Measurements from ENCODE around the gene DCLRE1C. TPM values are rescaled to one million over a fixed set of nuclear protein-coding genes. Genes with fewer than 3 reads are reported as not detected.
"Not testable (repeated sequence)": the region's sequence is repeated elsewhere in the genome, so short reads cannot be mapped to it uniquely, and the experiment has no call there.

Gene DCLRE1C
- total RNA-seq, 4 donors from 2014 or later = 14.9 to 19.2 (median 17.2) TPM

DNA sequence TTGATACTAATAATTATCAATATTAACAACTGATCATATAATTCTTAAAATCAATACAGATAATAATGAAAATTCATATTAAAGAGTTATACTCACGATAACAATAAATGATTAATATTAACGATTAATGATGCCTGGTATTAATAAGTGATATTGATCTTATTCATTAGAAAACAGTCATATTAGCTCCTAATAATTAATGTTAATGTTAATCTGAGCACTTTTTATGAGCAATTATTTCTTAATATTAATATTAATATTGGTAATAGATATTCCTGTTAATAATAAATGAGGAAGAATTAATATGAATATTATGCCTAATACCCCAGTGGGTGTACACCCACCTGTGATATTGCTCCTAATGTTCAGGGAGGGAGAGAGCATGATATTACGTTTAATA is 28.8 kb upstream of the DCLRE1C start:
- H3K36me3 ChIP-seq = no peaks in the 10 kb centered on the region
- intact Hi-C loops (cut with DNase I) = no loop called here
- no peaks in the 10 kb centered on the region for H3K4me1 ChIP-seq
- H3K27me3 ChIP-seq = no peaks in the 10 kb centered on the region
- no peak overlapping the region for H3K27ac ChIP-seq
- WGBS, 2 donors = 92% methylated on average over 3 of the region's 3 CpGs
- no peaks in the 10 kb centered on the region for H3K9me3 ChIP-seq
- TF ChIP-seq, protein P1, sequence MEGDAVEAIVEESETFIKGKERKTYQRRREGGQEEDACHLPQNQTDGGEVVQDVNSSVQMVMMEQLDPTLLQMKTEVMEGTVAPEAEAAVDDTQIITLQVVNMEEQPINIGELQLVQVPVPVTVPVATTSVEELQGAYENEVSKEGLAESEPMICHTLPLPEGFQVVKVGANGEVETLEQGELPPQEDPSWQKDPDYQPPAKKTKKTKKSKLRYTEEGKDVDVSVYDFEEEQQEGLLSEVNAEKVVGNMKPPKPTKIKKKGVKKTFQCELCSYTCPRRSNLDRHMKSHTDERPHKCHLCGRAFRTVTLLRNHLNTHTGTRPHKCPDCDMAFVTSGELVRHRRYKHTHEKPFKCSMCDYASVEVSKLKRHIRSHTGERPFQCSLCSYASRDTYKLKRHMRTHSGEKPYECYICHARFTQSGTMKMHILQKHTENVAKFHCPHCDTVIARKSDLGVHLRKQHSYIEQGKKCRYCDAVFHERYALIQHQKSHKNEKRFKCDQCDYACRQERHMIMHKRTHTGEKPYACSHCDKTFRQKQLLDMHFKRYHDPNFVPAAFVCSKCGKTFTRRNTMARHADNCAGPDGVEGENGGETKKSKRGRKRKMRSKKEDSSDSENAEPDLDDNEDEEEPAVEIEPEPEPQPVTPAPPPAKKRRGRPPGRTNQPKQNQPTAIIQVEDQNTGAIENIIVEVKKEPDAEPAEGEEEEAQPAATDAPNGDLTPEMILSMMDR (IDR thresholded peaks at IDR 0.05) = no peak
- no peak for TF ChIP-seq POLR2A (IDR thresholded peaks at IDR 0.05)
- no peak overlapping the region for H3K4me3 ChIP-seq (replicated peaks in 1 of 3)
- no peak for DNase-seq

DNA sequence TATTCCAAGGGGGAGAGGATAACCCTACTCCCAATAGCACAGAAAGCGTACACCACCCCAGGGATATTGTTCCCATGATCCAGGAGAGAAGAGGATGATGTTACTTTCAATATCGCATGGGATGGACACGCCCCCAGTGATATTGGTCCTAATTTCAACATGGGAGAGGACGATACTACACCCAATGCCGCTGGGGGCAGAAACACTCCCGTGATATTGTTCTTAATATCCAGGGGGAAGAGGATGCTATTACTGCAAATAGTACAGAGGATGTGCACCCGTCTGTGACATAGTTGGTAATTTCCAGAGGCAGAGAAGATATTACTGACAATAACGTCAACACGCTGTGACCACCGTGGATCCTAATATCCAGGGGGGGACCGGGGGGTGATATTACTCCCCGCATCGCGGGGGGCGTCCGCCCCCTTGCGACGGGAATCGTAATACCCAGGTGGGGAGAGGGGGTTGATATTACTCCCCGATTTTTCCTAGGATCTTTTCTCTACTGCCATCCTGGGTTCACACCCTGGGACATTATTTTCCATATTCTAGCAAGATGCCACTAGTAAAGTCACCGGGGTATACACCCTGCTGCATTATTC is 21.9 kb upstream of the DCLRE1C start:
- 27% methylated on average over 21 of the region's 21 CpGs for WGBS, 2 donors
- TF ChIP-seq, protein P1 (IDR thresholded peaks at IDR 0.05) = no peak
- no peak for TF ChIP-seq POLR2A (IDR thresholded peaks at IDR 0.05)

DNA sequence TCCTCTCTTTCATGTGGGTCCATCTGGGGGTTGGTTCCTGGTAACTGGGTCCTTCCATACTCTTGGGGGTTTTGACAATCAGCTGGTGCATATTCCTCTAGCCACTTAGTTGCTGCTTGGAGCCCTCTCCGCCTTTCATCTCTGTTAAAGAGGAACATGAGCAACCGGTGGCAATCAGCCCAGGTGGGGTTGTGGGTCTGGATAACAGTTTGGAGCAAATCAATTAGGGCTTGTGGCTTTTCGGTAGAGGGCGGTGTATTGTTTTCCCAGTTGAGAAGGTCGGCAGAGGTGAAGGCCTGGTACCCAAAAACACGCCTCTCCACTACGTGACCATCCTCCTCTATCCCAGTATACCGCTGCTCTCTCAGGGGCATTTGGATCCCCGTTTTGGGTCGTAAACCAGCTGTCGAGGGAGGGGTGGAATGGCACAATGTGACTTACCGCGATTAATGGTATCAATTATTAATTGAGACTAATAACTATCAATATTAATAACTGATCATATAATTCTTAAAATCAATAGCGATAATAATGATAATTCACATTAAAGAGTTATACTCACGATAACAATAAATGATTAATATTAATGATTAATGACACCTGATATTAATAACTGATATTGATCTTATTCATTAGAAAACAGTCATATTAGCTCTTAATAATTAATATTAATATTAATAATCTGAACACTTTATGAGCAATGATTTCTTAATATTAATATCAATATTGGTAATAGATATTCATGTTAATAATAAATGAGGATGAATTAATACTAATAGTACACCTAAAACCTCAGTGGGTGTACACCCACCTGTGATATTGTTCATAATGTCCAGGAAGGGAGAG is 20.5 kb upstream of the DCLRE1C start:
- H3K4me1 ChIP-seq; intact Hi-C loops (cut with DNase I); H3K27ac ChIP-seq; H3K36me3 ChIP-seq; H3K4me3 ChIP-seq (replicated peaks in 1 of 3); DNase-seq; H3K9me3 ChIP-seq; H3K27me3 ChIP-seq: not testable (repeated sequence)
- WGBS, 2 donors = 31% methylated on average over 15 of the region's 15 CpGs

More for the DNA sequence above, 21.9 kb upstream of the DCLRE1C start:
- Histone ChIP-seq H3K27me3 (no peaks in the 10 kb centered on the region), H3K27ac (no peak overlapping the region), H3K4me3 (replicated peaks in 1 of 3) (no peak overlapping the region), H3K4me1 (no peaks in the 10 kb centered on the region), H3K36me3 (no peaks in the 10 kb centered on the region), H3K9me3 (no peaks in the 10 kb centered on the region)
- no peak for DNase-seq
- intact Hi-C loops (cut with DNase I) = no loop called here

DNA sequence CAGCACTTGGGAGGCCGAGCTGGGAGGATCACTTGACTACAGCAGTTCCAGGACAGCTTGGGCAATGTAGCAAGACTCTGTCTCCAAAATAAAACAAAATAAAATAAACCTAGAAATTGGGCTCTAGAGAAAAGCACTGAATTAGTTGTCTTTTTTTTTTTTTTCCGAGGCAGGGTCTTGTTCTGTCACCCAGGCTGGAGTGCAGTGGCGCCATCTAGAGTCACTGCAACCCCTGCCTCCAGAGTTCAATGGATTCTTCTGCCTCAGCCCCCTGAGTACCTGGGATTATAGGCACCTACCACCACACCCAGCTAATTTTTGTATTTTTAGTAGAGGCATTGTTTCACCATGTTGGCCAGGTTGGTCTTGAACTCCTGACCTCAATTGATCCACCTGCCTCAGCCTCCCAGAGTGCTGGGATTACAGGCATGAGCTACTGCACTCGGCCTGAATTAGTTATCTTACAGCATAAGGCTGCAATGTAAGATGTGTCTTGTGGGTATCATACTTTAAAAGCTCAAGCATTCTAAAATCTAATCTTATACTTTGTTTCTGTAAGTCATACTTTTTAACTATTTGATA is 18.1 kb upstream of the DCLRE1C start:
- Histone ChIP-seq H3K27ac (no peak overlapping the region), H3K4me1 (no peaks in the 10 kb centered on the region), H3K36me3 (no peaks in the 10 kb centered on the region), H3K27me3 (no peaks in the 10 kb centered on the region), H3K9me3 (no peaks in the 10 kb centered on the region), H3K4me3 (replicated peaks in 1 of 3) (no peak overlapping the region)
- intact Hi-C loops (cut with DNase I) = no loop called here
- peak; percentile 32 to 35 for DNase-seq
- no peak for TF ChIP-seq POLR2A (IDR thresholded peaks at IDR 0.05)
- TF ChIP-seq, protein P1 (IDR thresholded peaks at IDR 0.05) = peak in 4 of 6 experiments; percentile 19 to 58 (median 34)
- WGBS, 2 donors = 63 to 69% methylated on average over 4 of the region's 4 CpGs

DNA sequence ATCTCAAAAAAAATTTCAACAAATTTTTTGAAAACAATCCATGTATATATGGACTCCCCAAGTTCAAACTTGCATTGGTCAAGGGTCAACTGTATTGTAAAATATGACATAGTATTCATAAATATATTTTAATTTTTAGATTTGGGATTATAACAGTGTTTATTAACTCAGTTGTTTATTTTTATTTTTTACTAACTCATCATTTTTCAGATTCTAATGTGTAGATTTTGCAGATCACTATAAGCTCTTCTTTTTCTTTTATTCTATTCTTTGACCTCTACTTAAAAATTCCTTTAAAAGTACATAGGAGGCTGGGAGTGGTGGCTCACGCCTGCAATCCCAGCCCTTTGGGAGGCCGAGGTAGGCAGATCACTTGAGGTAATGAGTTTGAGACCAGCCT is 14.0 kb upstream of the DCLRE1C start:
- no peak for DNase-seq
- WGBS, 2 donors = 86 to 89% methylated on average over 2 of the region's 2 CpGs
- Histone ChIP-seq H3K9me3 (no peaks in the 10 kb centered on the region), H3K4me3 (replicated peaks in 1 of 3) (no peak overlapping the region), H3K36me3 (no peaks in the 10 kb centered on the region), H3K27me3 (no peaks in the 10 kb centered on the region), H3K4me1 (no peaks in the 10 kb centered on the region), H3K27ac (no peak overlapping the region)
- intact Hi-C loops (cut with DNase I) = no loop called here
- TF ChIP-seq POLR2A (IDR thresholded peaks at IDR 0.05) = no peak
- TF ChIP-seq, protein P1 (IDR thresholded peaks at IDR 0.05) = no peak
